CD8-positive, alpha-beta memory T cell (primary cell): ENCODE results near the gene VAV1. TPM values are rescaled to one million over a fixed set of nuclear protein-coding genes. Genes with fewer than 3 reads are reported as not detected.
A peak's percentile ranks its signal among the peaks of the same experiment; 100 is the strongest.

Source experiments
- CTCF ChIA-PET: fragments of 350-600 bp; sonication (Branson Sonifier 250); formaldehyde crosslinking; loops from one replicate; lab custom pipeline; 2021; ENCODE audit warnings: antibody characterized with exemption; lab: Charles Lee
- POLR2A ChIA-PET: fragments of 350-600 bp; sonication (Branson Sonifier 250); formaldehyde crosslinking; loops from one replicate; lab custom pipeline; 2021; ENCODE audit warnings: antibody characterized with exemption; lab: Charles Lee
- DNase-seq, 5 donors: peaks; one replicate each; pipeline versions ENCODE4 v3.0.0 to v3.0.0-alpha.2; 2020 to 2022; ENCODE audit warnings: mixed read lengths in 1 of 5
- H3K27ac ChIP-seq: one replicate; pipeline ENCODE4 v1.7.0; 2013; ENCODE audit warnings: low read depth, mild to moderate bottlenecking, low read length, moderate library complexity
- H3K27me3 ChIP-seq: 2 replicates; pipeline ENCODE4 v1.7.0; 2013; ENCODE audit warnings: low read length, mild to moderate bottlenecking; ENCODE audit not compliant: insufficient read depth, poor library complexity, severe bottlenecking
- H3K36me3 ChIP-seq: 2 replicates; pipeline ENCODE4 v1.7.0; 2013; ENCODE audit warnings: mild to moderate bottlenecking, low read length, moderate library complexity; ENCODE audit not compliant: insufficient read depth
- H3K4me1 ChIP-seq: 2 replicates; pipeline ENCODE4 v1.7.0; 2013; ENCODE audit warnings: mild to moderate bottlenecking, low read length, moderate library complexity; ENCODE audit not compliant: insufficient read depth
- H3K4me3 ChIP-seq: 2 replicates; pipeline ENCODE4 v1.7.0; 2013; ENCODE audit warnings: mild to moderate bottlenecking, low read length
- H3K9me3 ChIP-seq: 2 replicates; pipeline ENCODE4 v1.7.0; 2013; ENCODE audit warnings: mild to moderate bottlenecking, low read length
- H3K27ac Mint-ChIP-seq, 8 donors: one replicate each; pipeline ENCODE4 v1.8.0; 2020 to 2021; ENCODE audit warnings: mixed read lengths in 8 of 8, mild to moderate bottlenecking in 6 of 8, inconsistent platforms in 3 of 8, moderate library complexity in 3 of 8
- H3K27me3 Mint-ChIP-seq, 2 donors: one replicate each; pipeline ENCODE4 v1.8.0; 2020 to 2021; ENCODE audit warnings: mixed read lengths in 2 of 2, mild to moderate bottlenecking in 1 of 2, moderate library complexity in 1 of 2
- H3K36me3 Mint-ChIP-seq, 3 donors: one replicate each; pipeline ENCODE4 v1.8.0; 2020 to 2021; ENCODE audit warnings: mixed read lengths in 3 of 3, inconsistent platforms in 1 of 3, mild to moderate bottlenecking in 1 of 3
- H3K4me1 Mint-ChIP-seq, 3 donors: one replicate each; pipeline ENCODE4 v1.8.0; 2020 to 2021; ENCODE audit warnings: mixed read lengths in 3 of 3, inconsistent platforms in 1 of 3, mild to moderate bottlenecking in 1 of 3
- H3K4me3 Mint-ChIP-seq, 7 donors: one replicate each; pipeline ENCODE4 v1.8.0; 2020 to 2021; ENCODE audit warnings: mixed read lengths in 7 of 7, mild to moderate bottlenecking in 6 of 7, moderate library complexity in 4 of 7, inconsistent platforms in 2 of 7
- H3K9me3 Mint-ChIP-seq, 5 donors: one replicate each; pipeline ENCODE4 v1.8.0; 2020 to 2022; ENCODE audit warnings: mixed read lengths in 5 of 5, mild to moderate bottlenecking in 3 of 5, moderate library complexity in 2 of 5, inconsistent platforms in 1 of 5
- polyA plus RNA-seq: library from polyadenylated mRNA; unstranded; fragments of 300-500 nt; fragmentation: Illumina TruSeq; gene quantifications from one replicate; pipeline ENCODE4 v1.2.3, GENCODE V29; 2021
- total RNA-seq, 2 experiments: library from RNA; stranded (reverse); gene quantifications; one replicate each; pipeline ENCODE4 v1.2.3, GENCODE V29; 2021

VAV1 gene
- total and polyA plus RNA-seq, 3 experiments from 2014 or later: 28.4 to 52.9 (median 51.9) TPM

- POLR2A ChIA-PET: no interaction called here
- no peaks in the 10 kb centered on the region for H3K4me1 ChIP-seq
- Mint-ChIP-seq H3K9me3 (no peaks in the 10 kb centered on the region), H3K4me3 (no peak overlapping the region), H3K4me1 (peaks cover 5 to 9% (median 7%) of the 10 kb centered on the region in 3 donors), H3K36me3 (peaks cover 4 to 33% (median 4%) of the 10 kb centered on the region in 3 donors), H3K27me3 (peaks cover 0 to 1% of the 10 kb centered on the region in 2 donors), H3K27ac (peak overlapping the region in 1 of 8 donors; percentile 27)
- peak overlapping the region; percentile 64 for H3K27ac ChIP-seq
- DNase-seq: no peak
- H3K36me3 ChIP-seq: no peaks in the 10 kb centered on the region
- no peaks in the 10 kb centered on the region for H3K27me3 ChIP-seq
- no peaks in the 10 kb centered on the region for H3K9me3 ChIP-seq
- no peak overlapping the region for H3K4me3 ChIP-seq
- CTCF ChIA-PET: interaction anchor here (0.6 to 1.7 kb wide), 3 partner anchors 77 to 134 kb away, joined by 3 to 5 read pairs (median 3); no protein-coding TSS in a partner anchor
Observed at GRCh38 chr19:6729573-6730152, 42.8 kb upstream of the VAV1 start.

GRCh38 chr19:6730153-6730804 is 42.2 kb upstream of the VAV1 start:
- CTCF ChIA-PET: interaction anchor here (0.6 to 1.7 kb wide), 3 partner anchors 78 to 133 kb away, joined by 3 to 5 read pairs (median 3); no protein-coding TSS in a partner anchor
- H3K36me3 ChIP-seq: no peaks in the 10 kb centered on the region
- Mint-ChIP-seq H3K4me3 (no peak overlapping the region), H3K27me3 (no peaks in the 10 kb centered on the region), H3K27ac (no peak overlapping the region), H3K36me3 (peaks cover 4 to 33% (median 4%) of the 10 kb centered on the region in 3 donors), H3K4me1 (peaks cover 0 to 7% (median 3%) of the 10 kb centered on the region in 3 donors), H3K9me3 (no peaks in the 10 kb centered on the region)
- peak overlapping the region; percentile 64 for H3K27ac ChIP-seq
- peaks cover 1% of the 10 kb centered on the region for H3K4me1 ChIP-seq
- POLR2A ChIA-PET: no interaction called here
- DNase-seq: peak in 1 of 5 donors; percentile 49
- no peaks in the 10 kb centered on the region for H3K9me3 ChIP-seq
- H3K27me3 ChIP-seq: no peaks in the 10 kb centered on the region
- no peak overlapping the region for H3K4me3 ChIP-seq

- Mint-ChIP-seq H3K36me3 (peaks cover 4 to 35% (median 4%) of the 10 kb centered on the region in 3 donors), H3K4me3 (no peak overlapping the region), H3K27ac (no peak overlapping the region), H3K27me3 (no peaks in the 10 kb centered on the region), H3K9me3 (no peaks in the 10 kb centered on the region), H3K4me1 (peaks cover 4 to 7% (median 5%) of the 10 kb centered on the region in 3 donors)
- H3K27ac ChIP-seq: no peak overlapping the region
- peaks cover 10% of the 10 kb centered on the region for H3K4me1 ChIP-seq
- no peaks in the 10 kb centered on the region for H3K36me3 ChIP-seq
- no peaks in the 10 kb centered on the region for H3K9me3 ChIP-seq
- POLR2A ChIA-PET: interaction anchor here (0.6 kb wide), 2 partner anchors 8 to 159 kb away, joined by 3 to 8 read pairs; no protein-coding TSS in a partner anchor
- H3K4me3 ChIP-seq: no peak overlapping the region
- DNase-seq: peak in 1 of 5 donors; percentile 48
- CTCF ChIA-PET: no interaction called here
- H3K27me3 ChIP-seq: no peaks in the 10 kb centered on the region
Observed at GRCh38 chr19:6730941-6731670, 41.4 kb upstream of the VAV1 start.

DNA sequence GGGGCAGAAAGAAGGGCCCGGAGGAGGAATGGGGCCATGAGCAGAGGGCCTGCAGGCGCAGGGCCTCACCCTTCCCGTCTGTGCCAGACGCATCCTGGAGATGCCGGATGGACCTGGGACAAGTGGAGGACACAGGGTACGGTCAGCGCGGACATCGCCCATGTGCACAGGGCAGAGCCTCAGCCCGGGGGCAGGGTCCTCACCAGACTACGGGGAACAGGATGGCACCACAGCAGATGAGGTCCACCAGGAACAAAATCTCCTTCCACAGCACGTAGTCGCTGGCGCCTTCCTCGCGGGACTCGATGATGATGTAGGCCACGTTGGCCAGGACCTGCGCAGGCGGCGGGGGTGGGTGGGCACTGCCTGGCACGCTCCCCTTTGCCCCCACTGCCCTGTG is 40.7 kb upstream of the VAV1 start:
- H3K36me3 ChIP-seq: no peaks in the 10 kb centered on the region
- ChIA-PET CTCF (no interaction called here), POLR2A (interaction anchor here (0.6 kb wide), 1 partner anchor 159 kb away, joined by 8 read pairs; no protein-coding TSS in a partner anchor)
- no peaks in the 10 kb centered on the region for H3K27me3 ChIP-seq
- DNase-seq: no peak
- H3K9me3 Mint-ChIP-seq: no peaks in the 10 kb centered on the region
- peaks cover 9 to 15% (median 9%) of the 10 kb centered on the region in 3 donors for H3K4me1 Mint-ChIP-seq
- peaks cover 12% of the 10 kb centered on the region for H3K4me1 ChIP-seq
- no peak overlapping the region for H3K4me3 Mint-ChIP-seq
- H3K27ac ChIP-seq: no peak overlapping the region
- H3K9me3 ChIP-seq: no peaks in the 10 kb centered on the region
- no peak overlapping the region for H3K27ac Mint-ChIP-seq
- H3K36me3 Mint-ChIP-seq: peaks cover 4 to 40% (median 4%) of the 10 kb centered on the region in 3 donors
- no peaks in the 10 kb centered on the region for H3K27me3 Mint-ChIP-seq
- H3K4me3 ChIP-seq: no peak overlapping the region

DNA sequence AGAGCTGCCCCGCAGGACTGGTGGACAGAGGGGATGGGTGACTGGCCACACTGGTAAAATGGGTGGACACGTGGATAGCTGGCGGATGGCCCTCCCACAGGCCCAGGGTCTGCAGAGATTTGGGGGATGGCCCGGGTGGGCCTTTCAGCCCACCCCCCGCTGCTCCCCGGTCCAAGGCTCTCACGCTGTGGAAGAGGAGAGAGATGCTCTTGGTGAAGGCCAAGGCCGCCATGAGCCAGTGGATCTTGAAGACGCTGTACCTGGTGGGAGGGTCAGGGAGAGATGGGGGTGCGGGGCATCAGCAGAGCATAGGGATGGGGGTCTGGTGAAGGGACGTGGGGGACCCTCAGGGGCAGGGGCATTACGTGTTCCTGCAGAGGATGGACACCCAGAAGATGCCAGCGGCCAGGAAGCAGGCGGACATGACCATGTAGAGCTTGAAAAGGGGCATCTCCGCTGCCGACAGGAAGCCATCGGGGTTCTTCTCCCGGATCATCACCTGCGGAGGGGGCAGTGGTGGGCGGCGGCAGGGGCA is 39.6 kb upstream of the VAV1 start:
- H3K9me3 ChIP-seq: no peaks in the 10 kb centered on the region
- H3K27ac ChIP-seq: no peak overlapping the region
- no peaks in the 10 kb centered on the region for H3K9me3 Mint-ChIP-seq
- CTCF ChIA-PET: interaction anchor here (1.0 to 1.9 kb wide), 2 partner anchors 98 to 129 kb away, joined by 3 read pairs; no protein-coding TSS in a partner anchor
- H3K36me3 ChIP-seq: no peaks in the 10 kb centered on the region
- peaks cover 13% of the 10 kb centered on the region for H3K4me1 ChIP-seq
- POLR2A ChIA-PET: no interaction called here
- H3K27me3 ChIP-seq: no peaks in the 10 kb centered on the region
- peaks cover 13 to 19% (median 13%) of the 10 kb centered on the region in 3 donors for H3K4me1 Mint-ChIP-seq
- no peak overlapping the region for H3K4me3 ChIP-seq
- peaks cover 4 to 43% (median 4%) of the 10 kb centered on the region in 3 donors for H3K36me3 Mint-ChIP-seq
- H3K27ac Mint-ChIP-seq: no peak overlapping the region
- no peaks in the 10 kb centered on the region for H3K27me3 Mint-ChIP-seq
- DNase-seq: peak in 1 of 5 donors; percentile 44
- H3K4me3 Mint-ChIP-seq: no peak overlapping the region

DNA sequence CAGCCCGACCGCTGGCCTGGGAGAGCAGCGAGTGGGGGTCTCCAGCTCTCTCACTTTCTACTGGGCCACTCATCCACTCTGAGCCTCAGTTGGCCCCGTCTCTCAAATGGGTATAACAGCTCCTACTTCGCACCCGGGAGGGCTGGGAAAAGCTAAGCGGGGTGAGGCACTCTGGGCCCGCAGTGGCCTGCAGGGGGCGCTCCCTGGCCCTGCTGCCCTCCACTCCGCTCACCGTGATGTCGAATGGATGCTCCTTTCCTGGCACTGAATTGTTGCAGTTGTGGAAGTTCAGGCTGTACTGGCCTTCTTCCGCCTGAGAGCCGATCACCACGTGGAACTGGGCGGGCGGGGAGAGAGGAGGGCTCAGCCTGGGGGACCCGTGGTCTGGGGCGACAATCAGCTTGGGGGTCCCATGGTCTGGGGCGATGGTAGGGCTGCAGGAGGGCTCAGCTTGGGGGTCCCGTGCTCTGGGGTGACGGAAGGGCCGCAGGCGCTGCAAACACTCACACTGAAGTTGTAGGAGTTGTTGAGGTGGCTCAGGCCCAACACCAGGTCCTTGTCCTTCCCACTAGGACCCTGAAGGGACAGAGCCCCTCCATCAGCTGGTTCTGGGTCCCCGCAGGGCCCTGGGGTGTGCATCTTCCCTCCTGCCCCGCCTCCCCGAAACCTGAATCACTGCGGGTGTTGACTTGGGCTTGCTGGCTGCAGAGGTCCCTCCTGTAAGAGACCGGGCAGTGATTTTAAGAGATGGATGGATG is 39.0 kb upstream of the VAV1 start:
- Mint-ChIP-seq H3K27ac (no peak overlapping the region), H3K9me3 (no peaks in the 10 kb centered on the region), H3K4me1 (peaks cover 19 to 26% (median 20%) of the 10 kb centered on the region in 3 donors), H3K4me3 (no peak overlapping the region), H3K27me3 (no peaks in the 10 kb centered on the region), H3K36me3 (peaks cover 4 to 43% (median 4%) of the 10 kb centered on the region in 3 donors)
- no peak overlapping the region for H3K27ac ChIP-seq
- H3K4me3 ChIP-seq: no peak overlapping the region
- CTCF ChIA-PET: interaction anchor here (1.0 to 1.9 kb wide), 2 partner anchors 99 to 129 kb away, joined by 3 read pairs; no protein-coding TSS in a partner anchor
- DNase-seq: no peak
- peaks cover 20% of the 10 kb centered on the region for H3K4me1 ChIP-seq
- POLR2A ChIA-PET: no interaction called here
- no peaks in the 10 kb centered on the region for H3K27me3 ChIP-seq
- no peaks in the 10 kb centered on the region for H3K36me3 ChIP-seq
- H3K9me3 ChIP-seq: no peaks in the 10 kb centered on the region

DNA sequence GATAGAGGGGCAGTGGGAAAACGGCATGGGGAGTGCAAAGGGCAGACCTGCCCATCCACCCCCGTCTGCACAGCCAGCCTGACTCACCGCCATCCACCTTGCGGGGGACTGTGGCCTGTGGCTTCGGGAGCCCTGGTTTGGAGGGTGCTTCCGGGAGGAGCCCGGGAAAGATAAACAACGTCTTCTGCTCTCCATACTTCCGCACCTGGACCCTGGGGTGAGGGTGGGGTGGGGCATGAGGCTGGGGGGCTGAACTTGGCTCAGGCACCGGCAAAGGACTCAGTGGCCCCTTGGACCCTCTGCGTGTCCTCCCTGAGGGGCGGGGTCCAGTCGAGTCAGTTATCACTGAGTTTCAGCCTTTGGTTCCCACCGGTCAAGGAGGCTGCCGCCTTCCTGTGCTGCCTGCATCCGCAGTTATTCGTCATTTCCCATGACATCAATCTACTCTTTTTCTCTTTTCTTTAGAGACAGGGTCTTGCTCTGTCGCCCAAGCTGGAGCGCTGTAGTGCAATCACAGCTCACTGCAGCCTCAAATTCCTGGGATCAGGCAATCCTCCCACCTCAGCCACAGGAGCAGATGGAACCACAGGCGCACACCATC is 38.3 kb upstream of the VAV1 start:
- H3K4me1 ChIP-seq: peaks cover 27% of the 10 kb centered on the region
- no peaks in the 10 kb centered on the region for H3K9me3 ChIP-seq
- no peaks in the 10 kb centered on the region for H3K36me3 ChIP-seq
- Mint-ChIP-seq H3K4me3 (no peak overlapping the region), H3K27ac (no peak overlapping the region), H3K4me1 (peaks cover 26 to 33% (median 26%) of the 10 kb centered on the region in 3 donors), H3K36me3 (peaks cover 4 to 43% (median 4%) of the 10 kb centered on the region in 3 donors), H3K27me3 (no peaks in the 10 kb centered on the region), H3K9me3 (no peaks in the 10 kb centered on the region)
- CTCF ChIA-PET: interaction anchor here (1.9 to 5.4 kb wide), 2 partner anchors 99 to 127 kb away, joined by 3 to 87 read pairs; no protein-coding TSS in a partner anchor
- no peaks in the 10 kb centered on the region for H3K27me3 ChIP-seq
- no peak overlapping the region for H3K4me3 ChIP-seq
- H3K27ac ChIP-seq: no peak overlapping the region
- peak in 1 of 5 donors; percentile 45 for DNase-seq
- POLR2A ChIA-PET: no interaction called here
